Measurements from ENCODE around the gene ELL2. TPM values are rescaled to one million over a fixed set of nuclear protein-coding genes. Genes with fewer than 3 reads are reported as not detected.

Gene ELL2
- total RNA-seq, 1 donor from 2014 or later, result 118 TPM

DNA sequence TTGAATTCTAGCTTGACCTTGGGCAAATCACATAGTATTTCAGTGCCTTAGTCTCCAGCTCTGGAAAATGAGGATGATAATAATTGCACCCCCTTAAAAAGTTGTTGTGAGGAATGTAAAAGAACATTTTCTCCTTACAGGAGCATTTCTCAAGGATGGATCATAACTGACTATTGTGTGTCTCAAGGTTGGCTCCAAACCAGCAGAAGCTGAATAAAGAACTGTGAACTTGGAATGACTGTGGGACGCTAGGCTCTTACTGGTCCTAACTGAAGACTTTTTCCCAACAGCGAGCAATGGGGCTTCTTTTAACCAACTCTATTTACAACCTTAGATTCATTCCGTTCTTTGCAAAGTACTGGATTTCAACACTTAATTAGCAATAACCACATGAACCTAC, 113.0 kb downstream of the ELL2 start:
- no peaks in the 10 kb centered on the region for H3K79me2 ChIP-seq (ENCODE audit: insufficient read depth, low read length)
- H3K36me3 ChIP-seq (ENCODE audit: insufficient read depth, low read length), result no peaks in the 10 kb centered on the region
- H3K9ac ChIP-seq (ENCODE audit: low read length), result no peak overlapping the region
- H3K36me3 Mint-ChIP-seq (ENCODE audit: low read depth, unreplicated experiment), result peaks cover 3% of the 10 kb centered on the region
- FAIRE-seq, result no peak
- no peaks in the 10 kb centered on the region for H3K9me3 Mint-ChIP-seq (ENCODE audit: unreplicated experiment)
- H3K4me3 Mint-ChIP-seq (ENCODE audit: unreplicated experiment), result no peak overlapping the region
- H2AFZ ChIP-seq (ENCODE audit: low read depth, low read length), result no peak overlapping the region
- H3K4me3 ChIP-seq (ENCODE audit: insufficient read depth, low read depth, low read length), result no peak overlapping the region
- H3K27me3 Mint-ChIP-seq (ENCODE audit: low read depth, unreplicated experiment), result peaks cover 5% of the 10 kb centered on the region
- H3K27ac ChIP-seq (ENCODE audit: low read depth, low read length), result no peak overlapping the region
- no peaks in the 10 kb centered on the region for H3K4me1 Mint-ChIP-seq (ENCODE audit: low read depth, unreplicated experiment)
- no peak for TF ChIP-seq EZH2 (IDR thresholded peaks at IDR 0.05; ENCODE audit: insufficient read depth, low read length)
- TF ChIP-seq, protein P1, sequence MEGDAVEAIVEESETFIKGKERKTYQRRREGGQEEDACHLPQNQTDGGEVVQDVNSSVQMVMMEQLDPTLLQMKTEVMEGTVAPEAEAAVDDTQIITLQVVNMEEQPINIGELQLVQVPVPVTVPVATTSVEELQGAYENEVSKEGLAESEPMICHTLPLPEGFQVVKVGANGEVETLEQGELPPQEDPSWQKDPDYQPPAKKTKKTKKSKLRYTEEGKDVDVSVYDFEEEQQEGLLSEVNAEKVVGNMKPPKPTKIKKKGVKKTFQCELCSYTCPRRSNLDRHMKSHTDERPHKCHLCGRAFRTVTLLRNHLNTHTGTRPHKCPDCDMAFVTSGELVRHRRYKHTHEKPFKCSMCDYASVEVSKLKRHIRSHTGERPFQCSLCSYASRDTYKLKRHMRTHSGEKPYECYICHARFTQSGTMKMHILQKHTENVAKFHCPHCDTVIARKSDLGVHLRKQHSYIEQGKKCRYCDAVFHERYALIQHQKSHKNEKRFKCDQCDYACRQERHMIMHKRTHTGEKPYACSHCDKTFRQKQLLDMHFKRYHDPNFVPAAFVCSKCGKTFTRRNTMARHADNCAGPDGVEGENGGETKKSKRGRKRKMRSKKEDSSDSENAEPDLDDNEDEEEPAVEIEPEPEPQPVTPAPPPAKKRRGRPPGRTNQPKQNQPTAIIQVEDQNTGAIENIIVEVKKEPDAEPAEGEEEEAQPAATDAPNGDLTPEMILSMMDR (IDR thresholded peaks at IDR 0.05; ENCODE audit: insufficient read depth, low read depth, low read length), result no peak
- no peak overlapping the region for H3K4me2 ChIP-seq (ENCODE audit: low read length)
- H3K4me1 ChIP-seq (ENCODE audit: insufficient read depth, low read length), result no peaks in the 10 kb centered on the region
- no peak overlapping the region for H3K27ac Mint-ChIP-seq (ENCODE audit: unreplicated experiment)
- no peak for DNase-seq (ENCODE audit: low read depth)
- H3K27me3 ChIP-seq (ENCODE audit: insufficient read depth, low read length), result no peaks in the 10 kb centered on the region
- H3K9me3 ChIP-seq (ENCODE audit: insufficient read depth, low read depth, low read length), result no peaks in the 10 kb centered on the region
- no peaks in the 10 kb centered on the region for H4K20me1 ChIP-seq (ENCODE audit: insufficient read depth, low read length)

DNA sequence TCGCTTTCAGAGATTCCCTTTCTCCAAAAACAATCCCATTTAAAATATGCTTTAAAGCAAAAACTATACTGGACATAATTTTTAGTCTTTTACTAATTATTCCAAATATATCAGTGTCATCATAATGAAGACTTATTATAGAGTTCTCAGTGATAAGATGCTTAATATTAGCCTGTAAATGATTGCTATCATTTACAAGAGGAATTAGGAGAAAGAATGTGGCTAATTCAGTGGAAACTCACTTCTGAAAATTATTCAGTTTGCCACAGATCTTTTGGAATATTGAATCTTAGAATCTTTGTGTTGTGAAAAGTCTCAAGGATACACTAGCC, 114.4 kb downstream of the ELL2 start:
- Histone ChIP-seq H3K36me3 (ENCODE audit: insufficient read depth, low read length) (no peaks in the 10 kb centered on the region), H2AFZ (ENCODE audit: low read depth, low read length) (no peak overlapping the region), H3K27ac (ENCODE audit: low read depth, low read length) (no peak overlapping the region), H3K9ac (ENCODE audit: low read length) (no peak overlapping the region), H3K9me3 (ENCODE audit: insufficient read depth, low read depth, low read length) (no peaks in the 10 kb centered on the region), H4K20me1 (ENCODE audit: insufficient read depth, low read length) (no peaks in the 10 kb centered on the region), H3K4me2 (ENCODE audit: low read length) (no peak overlapping the region), H3K4me3 (ENCODE audit: insufficient read depth, low read depth, low read length) (no peak overlapping the region), H3K4me1 (ENCODE audit: insufficient read depth, low read length) (peaks cover 8% of the 10 kb centered on the region), H3K79me2 (ENCODE audit: insufficient read depth, low read length) (no peaks in the 10 kb centered on the region), H3K27me3 (ENCODE audit: insufficient read depth, low read length) (no peaks in the 10 kb centered on the region)
- Mint-ChIP-seq H3K4me3 (ENCODE audit: unreplicated experiment) (no peak overlapping the region), H3K27ac (ENCODE audit: unreplicated experiment) (no peak overlapping the region), H3K36me3 (ENCODE audit: low read depth, unreplicated experiment) (peaks cover 3% of the 10 kb centered on the region), H3K27me3 (ENCODE audit: low read depth, unreplicated experiment) (peaks cover 5% of the 10 kb centered on the region), H3K9me3 (ENCODE audit: unreplicated experiment) (no peaks in the 10 kb centered on the region), H3K4me1 (ENCODE audit: low read depth, unreplicated experiment) (peaks cover 7% of the 10 kb centered on the region)
- FAIRE-seq (no peak), DNase-seq (ENCODE audit: low read depth) (no peak)
- TF ChIP-seq, protein P1 (IDR thresholded peaks at IDR 0.05; ENCODE audit: insufficient read depth, low read depth, low read length), result no peak
- TF ChIP-seq EZH2 (IDR thresholded peaks at IDR 0.05; ENCODE audit: insufficient read depth, low read length), result no peak

DNA sequence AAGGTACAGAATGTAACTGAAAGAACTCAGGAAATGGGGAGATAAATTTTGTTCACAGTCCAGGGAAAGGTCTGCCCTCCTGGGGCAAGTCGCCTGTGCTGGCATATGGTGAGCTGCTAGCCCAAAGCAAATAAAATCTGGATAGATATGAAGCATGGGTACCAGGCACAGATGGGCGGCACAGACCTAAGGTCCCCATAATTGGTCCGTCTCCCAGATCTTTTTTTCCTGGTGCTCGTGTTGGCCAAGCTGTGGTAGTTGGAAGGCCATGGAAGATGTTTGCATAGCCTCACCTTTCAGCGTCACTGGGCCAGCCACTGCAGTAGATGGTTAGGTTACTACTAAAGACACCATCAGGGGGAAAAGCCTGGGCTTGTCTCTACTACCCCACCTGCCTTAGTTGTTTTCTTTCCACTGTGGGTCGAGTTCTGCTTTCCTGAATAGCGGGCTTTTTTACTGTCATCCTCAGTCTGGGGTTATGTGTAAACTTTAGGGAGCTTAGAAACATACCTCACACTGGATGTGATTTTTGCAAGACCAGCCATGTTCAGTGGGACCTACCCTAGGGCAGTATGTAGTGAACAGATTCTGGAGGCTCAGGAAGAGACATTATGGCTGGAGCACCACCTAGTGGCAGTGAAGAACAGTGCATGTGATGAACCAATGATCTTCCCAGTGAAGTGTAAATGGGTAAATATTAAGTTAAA, 114.9 kb downstream of the ELL2 start:
- TF ChIP-seq EZH2 (IDR thresholded peaks at IDR 0.05; ENCODE audit: insufficient read depth, low read length), result no peak
- TF ChIP-seq, protein P1 (IDR thresholded peaks at IDR 0.05; ENCODE audit: insufficient read depth, low read depth, low read length), result peak; percentile 94
- Histone ChIP-seq H3K9ac (ENCODE audit: low read length) (no peak overlapping the region), H3K27me3 (ENCODE audit: insufficient read depth, low read length) (no peaks in the 10 kb centered on the region), H3K4me1 (ENCODE audit: insufficient read depth, low read length) (peaks cover 8% of the 10 kb centered on the region), H3K36me3 (ENCODE audit: insufficient read depth, low read length) (no peaks in the 10 kb centered on the region), H3K4me3 (ENCODE audit: insufficient read depth, low read depth, low read length) (no peak overlapping the region), H2AFZ (ENCODE audit: low read depth, low read length) (peak overlapping the region; percentile 0), H3K9me3 (ENCODE audit: insufficient read depth, low read depth, low read length) (no peaks in the 10 kb centered on the region), H4K20me1 (ENCODE audit: insufficient read depth, low read length) (no peaks in the 10 kb centered on the region), H3K4me2 (ENCODE audit: low read length) (no peak overlapping the region), H3K79me2 (ENCODE audit: insufficient read depth, low read length) (no peaks in the 10 kb centered on the region), H3K27ac (ENCODE audit: low read depth, low read length) (no peak overlapping the region)
- H3K27ac Mint-ChIP-seq (ENCODE audit: unreplicated experiment), result no peak overlapping the region
- FAIRE-seq, result no peak
- DNase-seq (ENCODE audit: low read depth), result no peak
- H3K4me3 Mint-ChIP-seq (ENCODE audit: unreplicated experiment), result no peak overlapping the region
- peaks cover 7% of the 10 kb centered on the region for H3K4me1 Mint-ChIP-seq (ENCODE audit: low read depth, unreplicated experiment)
- peaks cover 5% of the 10 kb centered on the region for H3K27me3 Mint-ChIP-seq (ENCODE audit: low read depth, unreplicated experiment)
- no peaks in the 10 kb centered on the region for H3K9me3 Mint-ChIP-seq (ENCODE audit: unreplicated experiment)
- H3K36me3 Mint-ChIP-seq (ENCODE audit: low read depth, unreplicated experiment), result peaks cover 3% of the 10 kb centered on the region

Measured in astrocyte (in vitro differentiated cells and primary cell).